Upper lobe of left lung (tissue), 4 donors: ENCODE measurements around the gene GNG11.

Experiments used
- CTCF ChIP-seq, 6 experiments: fragments of 450-650 bp in 4 of 6; fragments of 200-600 bp in 2 of 6; sonication (generic) in 2 of 6; IDR thresholded peaks; one replicate each; pipeline ENCODE4 v1.5.1; 2016 to 2019; ENCODE audit warnings: antibody characterized with exemption in 6 of 6
- EP300 ChIP-seq, 4 donors: sonication (generic); formaldehyde crosslinking; IDR thresholded peaks; one replicate each; pipeline ENCODE4 v1.5.1; 2017; ENCODE audit warnings: antibody characterized with exemption in 4 of 4, control low read depth in 2 of 4
- POLR2A ChIP-seq, 4 donors: fragments of 450-650 bp; IDR thresholded peaks; one replicate each; pipeline ENCODE4 v1.5.1; 2016 to 2017; ENCODE audit warnings: antibody characterized with exemption in 4 of 4, mild to moderate bottlenecking in 2 of 4
- POLR2AphosphoS5 ChIP-seq, 2 donors: sonication (generic); formaldehyde crosslinking; IDR thresholded peaks; one replicate each; pipeline ENCODE4 v1.5.1; 2017; ENCODE audit warnings: antibody characterized with exemption in 2 of 2

- TF ChIP-seq CTCF (IDR thresholded peaks at IDR 0.05) (no peak), POLR2A (IDR thresholded peaks at IDR 0.05) (no peak), EP300 (IDR thresholded peaks at IDR 0.05) (no peak), POLR2AphosphoS5 (IDR thresholded peaks at IDR 0.05) (no peak)
Observed at GRCh38 chr7:93884541-93884940, 37.0 kb upstream of the GNG11 start.
